ENCODE data around the gene CDCA8. TPM values are rescaled to one million over a fixed set of nuclear protein-coding genes. Genes with fewer than 3 reads are reported as not detected.

CDCA8 gene
- 13.3 and 35.1 TPM in 2 replicates for total RNA-seq (ENCODE audit: low replicate concordance)
- long read RNA-seq, transcript CDCA8-201 (11 exons, 2,303 nt), result minor isoform, 18 of 55 reads
- long read RNA-seq, transcript CDCA8-202 (10 exons, 2,469 nt), result major isoform, 32 of 55 reads
- long read RNA-seq, partial matches to known transcripts, result 4 of 55 reads
- long read RNA-seq, other reads (novel, unspliced or antisense), result 1 of 55 reads

GRCh38 chr1:37692078-37692833, at the start of gene CDCA8:
Gene CDCA8, plus strand, starts transcription at chr1:37692516. Its CDS starts 175 bp downstream, at chr1:37692691.
- peak; percentile 99 for DNase-seq (ENCODE audit: extremely low spot score, unreplicated experiment)
- H3K27ac Mint-ChIP-seq, result peak within 1 kb of the TSS; percentile 97
- H3K36me3 Mint-ChIP-seq, result peaks cover 9% of the 10 kb centered on the region
- H3K4me1 Mint-ChIP-seq (ENCODE audit: unreplicated experiment), result peaks cover 19% of the 10 kb centered on the region
- no peaks in the 10 kb centered on the region for H3K27me3 Mint-ChIP-seq
- peak within 1 kb of the TSS; percentile 94 for H3K4me3 Mint-ChIP-seq
- H3K9me3 Mint-ChIP-seq, result no peaks in the 10 kb centered on the region
- peak; percentile 76 for TF ChIP-seq CTCF (conservative IDR thresholded peaks at IDR 0.05)

DNA sequence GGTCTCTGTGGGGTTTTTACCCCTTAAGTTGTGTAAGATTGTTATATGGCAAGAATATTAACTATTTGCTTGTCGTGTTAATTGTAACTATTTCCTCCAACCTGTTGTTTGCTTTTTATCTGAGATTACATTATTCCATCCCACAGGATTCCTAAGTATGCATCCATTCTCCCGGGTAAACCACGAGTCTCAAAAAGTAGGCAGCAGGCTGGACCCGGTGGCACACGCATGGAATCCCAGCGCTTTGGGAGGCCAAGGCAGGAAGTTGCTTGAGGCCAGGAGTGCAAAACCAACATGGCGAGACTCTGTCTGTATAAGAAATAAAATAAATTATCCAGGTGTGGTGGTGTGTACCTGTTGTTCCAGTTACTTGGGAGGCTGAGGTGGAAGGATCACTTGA, 45.0 kb upstream of the CDCA8 start:
- Mint-ChIP-seq H3K9me3 (no peaks in the 10 kb centered on the region), H3K4me1 (ENCODE audit: unreplicated experiment) (peaks cover 9% of the 10 kb centered on the region), H3K27ac (no peak overlapping the region), H3K4me3 (no peak overlapping the region), H3K27me3 (peaks cover 39% of the 10 kb centered on the region), H3K36me3 (no peaks in the 10 kb centered on the region)
- no peak for TF ChIP-seq CTCF (conservative IDR thresholded peaks at IDR 0.05)
- no peak for DNase-seq (ENCODE audit: extremely low spot score, unreplicated experiment)

DNA sequence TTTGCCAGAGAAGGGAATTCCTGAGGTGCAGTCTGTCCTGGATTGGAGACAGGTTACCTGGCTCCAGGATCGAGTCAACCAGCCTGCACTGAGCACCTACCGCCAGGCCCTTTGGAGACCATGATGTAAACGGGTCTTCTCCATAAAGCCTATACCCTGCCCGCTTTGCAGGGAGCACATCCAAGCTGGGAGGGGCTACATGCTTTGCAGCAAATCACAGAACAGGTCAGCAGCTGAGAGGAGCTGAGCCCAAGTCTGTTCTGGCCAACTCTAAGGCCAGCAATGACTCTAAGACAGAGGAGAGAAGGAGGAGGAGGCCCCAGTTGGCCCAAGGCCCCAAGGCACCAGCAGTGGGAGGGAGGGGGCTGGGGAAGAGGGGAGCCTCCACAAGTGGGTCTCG, 42.1 kb upstream of the CDCA8 start:
- H3K9me3 Mint-ChIP-seq, result no peaks in the 10 kb centered on the region

DNA sequence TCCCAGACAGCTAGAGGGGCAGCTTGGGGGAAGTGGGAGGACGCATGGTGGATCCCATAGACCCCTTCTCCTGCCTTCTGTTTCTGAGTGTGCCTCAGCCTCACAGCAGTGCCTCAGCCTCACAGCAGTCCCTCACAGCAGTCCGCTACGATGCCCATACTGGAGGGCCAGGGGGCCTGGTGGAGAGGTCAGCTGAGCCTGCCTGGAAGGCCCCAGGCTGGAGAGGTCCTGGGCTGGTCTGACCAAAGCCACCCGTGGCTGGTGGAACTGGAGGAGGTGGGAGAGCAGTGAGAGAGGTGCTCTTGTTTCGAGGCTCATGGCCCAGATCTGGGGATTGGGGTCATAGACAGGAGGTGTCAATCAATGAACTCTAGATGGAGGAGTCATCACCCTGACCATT, 41.6 kb upstream of the CDCA8 start:
- DNase-seq (ENCODE audit: extremely low spot score, unreplicated experiment), result no peak
- H3K9me3 Mint-ChIP-seq, result no peaks in the 10 kb centered on the region
- peaks cover 9% of the 10 kb centered on the region for H3K4me1 Mint-ChIP-seq (ENCODE audit: unreplicated experiment)
- no peak for TF ChIP-seq CTCF (conservative IDR thresholded peaks at IDR 0.05)
- peaks cover 21% of the 10 kb centered on the region for H3K27me3 Mint-ChIP-seq
- H3K4me3 Mint-ChIP-seq, result no peak overlapping the region
- no peaks in the 10 kb centered on the region for H3K36me3 Mint-ChIP-seq
- H3K27ac Mint-ChIP-seq, result no peak overlapping the region

More for the DNA sequence above, 42.1 kb upstream of the CDCA8 start:
- DNase-seq (ENCODE audit: extremely low spot score, unreplicated experiment), result no peak
- Mint-ChIP-seq H3K36me3 (no peaks in the 10 kb centered on the region), H3K4me1 (ENCODE audit: unreplicated experiment) (peaks cover 9% of the 10 kb centered on the region), H3K27ac (no peak overlapping the region), H3K4me3 (no peak overlapping the region), H3K27me3 (peaks cover 21% of the 10 kb centered on the region)
- no peak for TF ChIP-seq CTCF (conservative IDR thresholded peaks at IDR 0.05)

- Mint-ChIP-seq H3K36me3 (no peaks in the 10 kb centered on the region), H3K9me3 (no peaks in the 10 kb centered on the region), H3K4me1 (ENCODE audit: unreplicated experiment) (peaks cover 9% of the 10 kb centered on the region), H3K4me3 (peak overlapping the region; percentile 13), H3K27me3 (peaks cover 18% of the 10 kb centered on the region), H3K27ac (no peak overlapping the region)
- TF ChIP-seq CTCF (conservative IDR thresholded peaks at IDR 0.05), result no peak
- DNase-seq (ENCODE audit: extremely low spot score, unreplicated experiment), result no peak
Measured at GRCh38 chr1:37651803-37652202, 40.5 kb upstream of the CDCA8 start.
